Skeletal muscle satellite cell (primary cell): Measurements from ENCODE around the gene CCR1.

Experiments used
- H3K27me3 ChIP-seq: 2 replicates; pipeline ENCODE4 v1.7.0; 2013; ENCODE audit warnings: low read length; ENCODE audit not compliant: control insufficient read depth, insufficient read depth
- H3K36me3 ChIP-seq: 2 replicates; pipeline ENCODE4 v1.7.0; 2013; ENCODE audit warnings: mild to moderate bottlenecking, control low read depth, low read length; ENCODE audit not compliant: insufficient read depth
- H3K4me1 ChIP-seq: 2 replicates; pipeline ENCODE4 v1.7.0; 2013; ENCODE audit warnings: low read length; ENCODE audit not compliant: control insufficient read depth, insufficient read depth
- H3K4me2 ChIP-seq: 2 replicates; pipeline ENCODE4 v1.7.0; 2013; ENCODE audit warnings: mild to moderate bottlenecking, low read length
- H3K4me3 ChIP-seq: 2 replicates; pipeline ENCODE4 v1.7.0; 2013; ENCODE audit warnings: low read length
- H3K9ac ChIP-seq: 2 replicates; pipeline ENCODE4 v1.7.0; 2013; ENCODE audit warnings: mild to moderate bottlenecking, low read depth, low read length, moderate library complexity
- H3K9me3 ChIP-seq: replicated peaks from 2 replicates; pipeline ENCODE4 v1.7.0; 2013; ENCODE audit warnings: mild to moderate bottlenecking, control low read depth, low read length

Gene CCR1

DNA sequence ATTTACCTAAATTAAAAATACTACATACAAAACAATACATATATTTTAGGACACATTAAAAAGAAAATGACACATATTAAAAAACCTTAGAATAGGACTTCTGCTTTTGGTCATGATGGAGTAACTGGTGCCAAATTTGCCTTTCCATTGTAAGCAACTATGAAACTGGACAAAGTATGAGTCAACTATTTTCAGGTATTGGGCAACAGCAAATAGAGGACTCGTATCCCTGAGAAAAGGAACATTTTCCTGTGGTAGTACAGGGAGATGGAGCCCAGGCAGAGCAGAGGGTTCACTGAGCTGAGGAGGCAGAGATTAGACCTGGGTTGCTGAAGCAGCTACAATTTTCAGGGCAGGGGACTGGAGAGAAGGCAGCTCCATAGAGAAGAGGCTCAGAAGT, 14.7 kb downstream of the CCR1 start:
- Histone ChIP-seq H3K9ac (no peak overlapping the region), H3K4me2 (no peak overlapping the region), H3K36me3 (no peaks in the 10 kb centered on the region), H3K27me3 (peaks cover 14% of the 10 kb centered on the region), H3K4me1 (no peaks in the 10 kb centered on the region), H3K4me3 (no peak overlapping the region), H3K9me3 (no peaks in the 10 kb centered on the region)

DNA sequence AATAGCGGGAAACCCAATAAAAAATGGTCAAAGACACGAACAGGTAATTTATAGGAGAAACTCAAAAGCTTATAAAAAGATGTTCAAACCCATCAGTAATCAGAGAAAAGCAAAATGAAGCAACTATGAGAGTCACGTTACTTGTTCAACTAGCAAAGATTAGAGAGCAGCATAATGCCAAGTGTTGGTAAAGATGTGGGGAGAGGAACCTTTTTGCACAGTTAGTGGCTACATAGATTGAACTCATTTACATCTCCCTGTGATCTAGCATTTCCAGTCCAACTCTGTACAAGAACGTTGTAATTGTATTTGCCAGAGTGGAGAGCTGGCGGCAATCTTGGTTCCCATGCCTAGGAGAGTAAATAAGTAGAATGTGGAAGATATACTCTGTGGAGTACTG, 15.2 kb downstream of the CCR1 start:
- H3K4me3 ChIP-seq: no peak overlapping the region
- no peaks in the 10 kb centered on the region for H3K36me3 ChIP-seq
- H3K9ac ChIP-seq: no peak overlapping the region
- H3K4me1 ChIP-seq: no peaks in the 10 kb centered on the region
- no peaks in the 10 kb centered on the region for H3K9me3 ChIP-seq
- no peak overlapping the region for H3K4me2 ChIP-seq
- H3K27me3 ChIP-seq: peaks cover 14% of the 10 kb centered on the region

DNA sequence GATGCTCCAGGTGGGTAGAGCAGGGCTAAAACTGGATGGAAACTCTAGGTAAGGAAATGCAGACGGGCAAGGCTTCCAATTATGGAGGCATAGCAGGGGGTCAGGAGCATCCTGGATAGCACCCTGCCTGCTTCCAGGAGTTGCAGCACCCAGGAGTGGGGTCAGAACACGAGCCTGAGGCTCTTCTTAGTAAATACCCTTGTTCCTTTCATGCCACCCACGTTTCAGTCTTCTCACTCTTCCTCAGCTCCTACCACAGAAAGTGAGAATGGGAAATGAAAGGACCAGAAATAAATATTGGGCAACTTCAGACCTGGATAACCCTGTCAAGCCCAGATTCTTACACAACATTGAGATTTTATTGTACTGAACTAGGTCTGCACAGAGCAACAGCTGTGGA, 16.4 kb downstream of the CCR1 start:
- Histone ChIP-seq H3K9ac (no peak overlapping the region), H3K4me2 (no peak overlapping the region), H3K9me3 (no peaks in the 10 kb centered on the region), H3K36me3 (no peaks in the 10 kb centered on the region), H3K27me3 (peaks cover 14% of the 10 kb centered on the region), H3K4me1 (no peaks in the 10 kb centered on the region), H3K4me3 (no peak overlapping the region)

DNA sequence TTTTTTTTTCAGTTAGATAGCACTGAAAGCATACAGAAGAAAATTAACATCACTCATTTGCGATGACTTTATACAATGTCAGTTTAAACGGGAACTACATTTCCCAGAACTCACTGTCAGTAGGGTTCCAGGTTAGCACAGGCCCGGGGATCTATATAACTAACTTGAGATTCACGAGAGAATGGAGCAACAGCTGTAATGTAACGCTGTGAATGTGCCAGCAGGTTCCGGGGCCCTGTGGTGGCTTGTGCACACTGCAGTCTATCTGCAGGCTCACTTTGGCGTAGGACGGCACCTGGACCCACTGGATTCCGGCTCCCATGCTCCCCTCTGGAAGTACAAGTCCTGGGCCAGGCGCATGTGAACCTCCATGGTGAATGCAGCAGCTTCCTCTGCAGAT, 19.4 kb downstream of the CCR1 start:
- H3K36me3 ChIP-seq: no peaks in the 10 kb centered on the region

DNA sequence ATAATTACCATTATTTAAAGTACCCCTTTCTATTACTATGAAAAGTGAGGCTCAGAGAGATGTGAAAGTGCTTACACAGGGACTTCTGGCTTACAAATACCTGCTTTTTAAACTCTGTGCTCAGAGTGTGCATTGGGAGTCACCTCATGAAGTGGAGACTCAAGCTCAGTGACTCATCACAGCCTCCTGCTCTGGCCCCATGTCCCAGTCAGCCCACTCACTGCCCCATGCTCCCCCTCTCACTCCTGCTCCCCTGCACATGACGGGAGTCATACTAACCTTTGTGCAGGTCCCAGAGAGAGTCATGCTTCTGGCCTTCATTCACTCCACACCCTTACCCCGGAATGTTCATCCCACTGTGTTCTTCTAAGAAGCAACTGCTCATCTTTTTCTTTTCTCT, 20.2 kb downstream of the CCR1 start:
- Histone ChIP-seq H3K27me3 (peaks cover 9% of the 10 kb centered on the region), H3K4me3 (no peak overlapping the region), H3K4me2 (no peak overlapping the region), H3K9me3 (no peaks in the 10 kb centered on the region), H3K36me3 (no peaks in the 10 kb centered on the region), H3K9ac (no peak overlapping the region), H3K4me1 (peaks cover 3% of the 10 kb centered on the region)

More for the DNA sequence above, 19.4 kb downstream of the CCR1 start:
- H3K4me3 ChIP-seq: no peak overlapping the region
- peaks cover 12% of the 10 kb centered on the region for H3K27me3 ChIP-seq
- peaks cover 3% of the 10 kb centered on the region for H3K4me1 ChIP-seq
- no peak overlapping the region for H3K4me2 ChIP-seq
- no peak overlapping the region for H3K9ac ChIP-seq
- H3K9me3 ChIP-seq: no peaks in the 10 kb centered on the region

DNA sequence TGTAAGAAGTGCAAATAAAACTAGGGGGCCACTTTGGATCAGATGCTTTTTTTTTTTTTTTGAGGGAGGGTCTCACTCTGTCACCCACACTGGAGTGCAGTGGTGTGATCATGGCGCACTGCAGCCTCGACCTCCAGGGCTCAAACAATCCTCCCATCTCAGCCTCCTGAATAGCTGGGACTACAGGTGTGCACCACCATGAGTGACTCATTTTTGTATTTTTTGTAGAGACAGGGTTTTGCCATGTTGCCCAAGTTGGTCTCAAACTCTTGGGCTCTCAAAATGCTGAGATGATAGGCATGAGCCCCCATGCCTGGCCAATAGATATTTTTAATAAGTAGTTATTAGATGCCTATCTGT, 20.8 kb downstream of the CCR1 start:
- Histone ChIP-seq H3K4me2 (no peak overlapping the region), H3K9me3 (no peaks in the 10 kb centered on the region), H3K27me3 (peaks cover 9% of the 10 kb centered on the region), H3K4me3 (no peak overlapping the region), H3K4me1 (peaks cover 3% of the 10 kb centered on the region), H3K36me3 (no peaks in the 10 kb centered on the region), H3K9ac (no peak overlapping the region)

DNA sequence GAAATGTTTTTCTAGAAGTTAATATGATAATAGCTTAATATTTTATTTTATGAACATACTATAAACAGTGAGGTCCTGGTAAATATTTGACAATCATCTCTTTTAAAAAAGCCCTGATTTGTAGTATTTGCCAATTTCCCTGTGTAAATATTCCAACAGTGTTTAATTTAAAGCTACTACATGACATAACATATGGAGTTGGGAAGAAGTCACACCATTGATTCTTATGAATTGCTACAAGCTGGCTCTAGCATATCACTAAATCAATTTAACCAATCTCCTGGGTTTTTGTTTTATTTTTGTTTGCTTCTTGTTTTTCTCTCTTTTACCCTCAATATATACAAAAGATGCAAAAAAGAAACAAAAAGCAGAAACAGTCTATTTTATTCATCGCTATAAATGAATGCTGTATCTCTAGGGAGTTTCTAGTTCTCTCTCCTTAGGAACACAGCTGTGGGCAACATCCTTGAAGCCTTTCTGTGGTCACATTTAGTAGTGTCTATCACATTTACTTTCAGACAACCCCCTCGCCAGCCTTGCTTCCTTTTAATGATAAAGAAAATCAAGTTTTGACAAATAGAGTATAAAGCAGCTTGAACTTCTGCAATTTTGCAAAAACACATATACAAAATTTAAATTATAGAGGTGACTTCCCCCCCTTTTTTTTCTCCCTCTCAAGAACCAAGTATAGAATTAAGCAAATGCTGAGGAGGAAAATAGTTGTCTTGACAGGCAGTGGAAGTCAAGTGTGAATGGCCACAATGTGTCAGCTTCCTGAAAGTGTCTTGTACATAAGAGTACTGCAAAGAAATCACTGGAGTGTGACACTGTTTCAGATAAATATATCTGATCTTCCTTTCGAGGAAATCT, 21.4 kb downstream of the CCR1 start:
- Histone ChIP-seq H3K4me3 (no peak overlapping the region), H3K4me2 (no peak overlapping the region)

DNA sequence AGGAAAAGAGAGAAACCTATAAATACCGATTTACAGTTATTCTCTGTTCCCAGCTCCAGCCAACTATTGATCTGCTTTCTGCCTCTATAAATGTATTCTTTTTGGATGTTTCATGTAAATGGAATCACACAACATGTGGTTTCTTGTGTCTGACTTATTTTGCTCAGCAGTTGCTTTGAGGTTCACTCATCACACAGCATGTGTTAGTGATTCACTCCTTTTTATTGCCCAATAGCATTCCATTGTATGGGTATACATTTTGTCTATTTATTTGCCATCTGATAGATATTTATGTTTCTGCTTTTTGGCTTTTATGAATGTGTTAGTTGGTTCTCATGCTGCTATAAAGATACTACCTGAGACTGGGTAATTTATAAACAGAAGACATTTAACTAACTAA, 23.6 kb downstream of the CCR1 start:
- no peak overlapping the region for H3K4me2 ChIP-seq
- H3K27me3 ChIP-seq: no peaks in the 10 kb centered on the region
- no peak overlapping the region for H3K9ac ChIP-seq
- no peaks in the 10 kb centered on the region for H3K36me3 ChIP-seq
- H3K4me1 ChIP-seq: peaks cover 3% of the 10 kb centered on the region
- H3K9me3 ChIP-seq: no peaks in the 10 kb centered on the region
- no peak overlapping the region for H3K4me3 ChIP-seq

More for the DNA sequence above, 21.4 kb downstream of the CCR1 start:
- H3K36me3 ChIP-seq: no peaks in the 10 kb centered on the region
- H3K4me1 ChIP-seq: peaks cover 3% of the 10 kb centered on the region
- no peaks in the 10 kb centered on the region for H3K9me3 ChIP-seq
- H3K9ac ChIP-seq: no peak overlapping the region
- H3K27me3 ChIP-seq: peaks cover 7% of the 10 kb centered on the region

DNA sequence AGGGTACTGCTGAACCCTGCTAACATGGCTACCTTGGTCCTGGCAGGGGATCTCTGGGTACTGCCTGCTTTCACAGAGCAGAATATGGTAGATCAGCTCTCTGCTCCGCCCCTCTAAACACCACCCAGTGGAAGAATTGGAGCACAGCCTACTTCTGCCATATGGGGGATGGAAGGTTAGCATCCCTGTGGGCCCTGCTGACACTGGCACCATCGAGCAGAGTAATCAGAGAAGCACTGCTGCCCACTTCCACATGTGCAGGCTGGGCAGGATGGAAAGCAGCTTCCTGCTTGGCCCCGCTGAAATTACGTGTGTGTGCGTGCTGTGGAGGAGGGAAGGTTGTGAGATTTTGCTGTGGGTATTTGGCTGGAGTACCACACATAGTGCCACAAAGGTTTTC, 24.8 kb downstream of the CCR1 start:
- no peak overlapping the region for H3K4me2 ChIP-seq
- H3K9ac ChIP-seq: no peak overlapping the region
- H3K27me3 ChIP-seq: no peaks in the 10 kb centered on the region
- H3K4me3 ChIP-seq: no peak overlapping the region
- peaks cover 3% of the 10 kb centered on the region for H3K4me1 ChIP-seq
- H3K36me3 ChIP-seq: no peaks in the 10 kb centered on the region
- no peaks in the 10 kb centered on the region for H3K9me3 ChIP-seq

DNA sequence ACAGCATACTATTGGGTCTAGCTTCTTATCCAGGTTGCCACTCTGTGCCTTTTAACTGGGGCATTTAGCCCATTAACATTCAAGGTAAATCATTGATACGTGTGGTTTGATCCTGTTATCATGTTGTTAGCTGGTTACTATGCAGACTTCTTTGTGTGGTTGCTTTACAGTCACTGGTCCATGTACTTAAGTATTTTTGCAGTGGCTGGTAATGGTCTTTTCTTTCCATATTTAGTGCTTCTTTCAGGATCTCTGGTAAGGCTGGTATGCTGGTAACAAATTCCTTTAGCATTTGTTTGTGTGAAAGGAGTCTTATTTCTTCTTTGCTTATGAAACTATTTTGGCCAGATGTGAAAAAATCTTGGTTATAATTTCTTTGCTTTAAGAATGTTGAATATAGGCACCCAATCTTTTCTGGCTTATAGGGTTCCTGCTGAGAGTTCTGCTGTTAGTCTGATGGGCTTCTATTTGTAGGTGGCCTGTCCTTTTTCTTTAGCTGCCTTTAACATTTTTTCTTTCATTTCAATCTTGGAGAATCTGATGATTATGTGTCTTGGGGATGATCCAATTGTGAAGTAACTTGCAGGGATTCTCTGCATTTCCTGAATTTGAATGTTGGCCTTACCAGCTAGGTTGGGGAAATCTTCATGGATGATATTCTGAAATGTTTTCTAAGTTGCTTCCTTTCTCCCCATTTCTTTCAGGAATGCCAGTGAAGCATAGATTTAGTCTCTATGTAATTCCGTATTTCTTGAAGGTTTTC, 39.3 kb downstream of the CCR1 start:
- Histone ChIP-seq H3K36me3 (no peaks in the 10 kb centered on the region), H3K4me3 (no peak overlapping the region), H3K9me3 (no peaks in the 10 kb centered on the region), H3K9ac (no peak overlapping the region), H3K4me2 (no peak overlapping the region), H3K4me1 (no peaks in the 10 kb centered on the region), H3K27me3 (peaks cover 11% of the 10 kb centered on the region)

DNA sequence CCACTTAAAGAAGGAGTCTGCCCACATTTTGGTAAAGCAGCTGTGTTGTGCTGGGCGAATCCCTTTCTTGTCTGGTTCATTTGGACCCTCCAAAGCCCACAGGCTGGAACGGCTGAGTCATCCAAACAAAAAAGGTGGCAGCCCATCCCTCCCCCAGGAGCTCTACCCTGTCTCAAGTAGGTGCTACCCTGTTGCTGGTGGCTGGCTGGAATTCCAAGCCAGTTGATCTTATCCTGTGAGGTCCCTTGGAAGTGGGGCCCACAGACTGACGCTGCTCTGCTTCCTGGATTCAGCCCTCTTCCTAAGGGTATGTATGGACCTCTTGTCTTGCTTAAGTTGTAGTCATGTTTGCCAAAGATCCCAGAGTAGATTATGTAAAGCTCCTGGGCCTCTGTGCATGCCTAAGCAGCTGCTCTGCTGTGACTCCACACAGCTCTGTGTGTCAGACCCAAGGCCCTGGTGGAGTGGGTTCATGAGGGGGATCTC, 44.5 kb downstream of the CCR1 start:
- no peaks in the 10 kb centered on the region for H3K36me3 ChIP-seq
- no peaks in the 10 kb centered on the region for H3K4me1 ChIP-seq
- H3K4me3 ChIP-seq: no peak overlapping the region
- H3K27me3 ChIP-seq: peaks cover 13% of the 10 kb centered on the region
- no peaks in the 10 kb centered on the region for H3K9me3 ChIP-seq
- no peak overlapping the region for H3K4me2 ChIP-seq
- H3K9ac ChIP-seq: no peak overlapping the region
